Measurements from ENCODE around the gene PIK3R3.
"Not testable (repeated sequence)": the region's sequence is repeated elsewhere in the genome, so short reads cannot be mapped to it uniquely, and the experiment has no call there.

Gene PIK3R3

GRCh38 chr1:46065405-46065804, 67.0 kb downstream of the PIK3R3 start:
- peak overlapping the region; percentile 22 for H3K4me3 Mint-ChIP-seq
- H3K4me1 Mint-ChIP-seq = peaks cover 18% of the 10 kb centered on the region
- H3K36me3 Mint-ChIP-seq (ENCODE audit: insufficient read depth) = peaks cover 6% of the 10 kb centered on the region
- no peaks in the 10 kb centered on the region for H3K9me3 Mint-ChIP-seq
- peak; percentile 92 for ATAC-seq (replicated peaks; ENCODE audit: extremely low read depth, poor library complexity, severe bottlenecking)
- DNase-seq (ENCODE audit: low spot score in 2 of 2) = no peak
- no peaks in the 10 kb centered on the region for H3K27me3 Mint-ChIP-seq
- H3K27ac Mint-ChIP-seq (ENCODE audit: low read depth) = peak overlapping the region; percentile 32

GRCh38 chr1:46064708-46065107, 67.7 kb downstream of the PIK3R3 start:
- no peak for DNase-seq (ENCODE audit: low spot score in 2 of 2)
- Mint-ChIP-seq H3K4me3 (no peak overlapping the region), H3K9me3 (no peaks in the 10 kb centered on the region), H3K27me3 (no peaks in the 10 kb centered on the region), H3K36me3 (ENCODE audit: insufficient read depth) (peaks cover 6% of the 10 kb centered on the region), H3K4me1 (peaks cover 18% of the 10 kb centered on the region), H3K27ac (ENCODE audit: low read depth) (peak overlapping the region; percentile 32)
- ATAC-seq (replicated peaks; ENCODE audit: extremely low read depth, poor library complexity, severe bottlenecking) = no peak

GRCh38 chr1:46062651-46063319, 69.6 kb downstream of the PIK3R3 start:
- peak overlapping the region; percentile 27 for H3K27ac Mint-ChIP-seq (ENCODE audit: low read depth)
- peak overlapping the region; percentile 36 for H3K4me3 Mint-ChIP-seq
- ATAC-seq (replicated peaks; ENCODE audit: extremely low read depth, poor library complexity, severe bottlenecking) = no peak

GRCh38 chr1:46061146-46061545, 71.3 kb downstream of the PIK3R3 start:
- H3K36me3 Mint-ChIP-seq (ENCODE audit: insufficient read depth) = peaks cover 6% of the 10 kb centered on the region
- no peak overlapping the region for H3K27ac Mint-ChIP-seq (ENCODE audit: low read depth)
- no peaks in the 10 kb centered on the region for H3K27me3 Mint-ChIP-seq
- peaks cover 18% of the 10 kb centered on the region for H3K4me1 Mint-ChIP-seq
- no peak for ATAC-seq (replicated peaks; ENCODE audit: extremely low read depth, poor library complexity, severe bottlenecking)
- no peak overlapping the region for H3K4me3 Mint-ChIP-seq
- no peaks in the 10 kb centered on the region for H3K9me3 Mint-ChIP-seq
- DNase-seq (ENCODE audit: low spot score in 2 of 2) = no peak

More at GRCh38 chr1:46062651-46063319, 69.6 kb downstream of the PIK3R3 start:
- DNase-seq (ENCODE audit: low spot score in 2 of 2) = no peak
- no peaks in the 10 kb centered on the region for H3K9me3 Mint-ChIP-seq
- H3K4me1 Mint-ChIP-seq = peaks cover 18% of the 10 kb centered on the region
- H3K27me3 Mint-ChIP-seq = no peaks in the 10 kb centered on the region
- H3K36me3 Mint-ChIP-seq (ENCODE audit: insufficient read depth) = peaks cover 6% of the 10 kb centered on the region

- Mint-ChIP-seq H3K27me3 (no peaks in the 10 kb centered on the region), H3K4me3 (no peak overlapping the region), H3K4me1 (peaks cover 12% of the 10 kb centered on the region), H3K9me3 (no peaks in the 10 kb centered on the region), H3K27ac (ENCODE audit: low read depth) (no peak overlapping the region), H3K36me3 (ENCODE audit: insufficient read depth) (peaks cover 6% of the 10 kb centered on the region)
- ATAC-seq (replicated peaks; ENCODE audit: extremely low read depth, poor library complexity, severe bottlenecking) (no peak), DNase-seq (ENCODE audit: low spot score in 2 of 2) (no peak)
Measured at GRCh38 chr1:46058936-46059335, 73.5 kb downstream of the PIK3R3 start.

- Mint-ChIP-seq H3K4me1 (peaks cover 2% of the 10 kb centered on the region), H3K27ac (ENCODE audit: low read depth) (no peak overlapping the region), H3K4me3 (no peak overlapping the region), H3K36me3 (ENCODE audit: insufficient read depth) (peaks cover 6% of the 10 kb centered on the region), H3K9me3 (no peaks in the 10 kb centered on the region), H3K27me3 (no peaks in the 10 kb centered on the region)
- no peak for DNase-seq (ENCODE audit: low spot score in 2 of 2)
- no peak for ATAC-seq (replicated peaks; ENCODE audit: extremely low read depth, poor library complexity, severe bottlenecking)
Measured at GRCh38 chr1:46057781-46058180, 74.6 kb downstream of the PIK3R3 start.

- not testable (repeated sequence) for H3K4me1 Mint-ChIP-seq; ATAC-seq (replicated peaks; ENCODE audit: extremely low read depth, poor library complexity, severe bottlenecking); H3K9me3 Mint-ChIP-seq; H3K4me3 Mint-ChIP-seq; DNase-seq (ENCODE audit: low spot score in 2 of 2); H3K36me3 Mint-ChIP-seq (ENCODE audit: insufficient read depth); H3K27ac Mint-ChIP-seq (ENCODE audit: low read depth); H3K27me3 Mint-ChIP-seq
Measured at GRCh38 chr1:46057215-46057614, 75.2 kb downstream of the PIK3R3 start.

- DNase-seq (ENCODE audit: low spot score in 2 of 2) (no peak), ATAC-seq (replicated peaks; ENCODE audit: extremely low read depth, poor library complexity, severe bottlenecking) (no peak)
- no peaks in the 10 kb centered on the region for H3K9me3 Mint-ChIP-seq
- no peaks in the 10 kb centered on the region for H3K27me3 Mint-ChIP-seq
- no peak overlapping the region for H3K27ac Mint-ChIP-seq (ENCODE audit: low read depth)
- H3K36me3 Mint-ChIP-seq (ENCODE audit: insufficient read depth) = no peaks in the 10 kb centered on the region
- H3K4me3 Mint-ChIP-seq = no peak overlapping the region
- H3K4me1 Mint-ChIP-seq = no peaks in the 10 kb centered on the region
Measured at GRCh38 chr1:46056325-46056724, 76.1 kb downstream of the PIK3R3 start.

- DNase-seq (ENCODE audit: low spot score in 2 of 2) (no peak), ATAC-seq (replicated peaks; ENCODE audit: extremely low read depth, poor library complexity, severe bottlenecking) (no peak)
- no peak overlapping the region for H3K4me3 Mint-ChIP-seq
- H3K36me3 Mint-ChIP-seq (ENCODE audit: insufficient read depth) = no peaks in the 10 kb centered on the region
- no peak overlapping the region for H3K27ac Mint-ChIP-seq (ENCODE audit: low read depth)
- H3K4me1 Mint-ChIP-seq = no peaks in the 10 kb centered on the region
- no peaks in the 10 kb centered on the region for H3K9me3 Mint-ChIP-seq
- H3K27me3 Mint-ChIP-seq = no peaks in the 10 kb centered on the region
Measured at GRCh38 chr1:46053734-46054133, 78.7 kb downstream of the PIK3R3 start.

- no peak overlapping the region for H3K4me3 Mint-ChIP-seq
- H3K36me3 Mint-ChIP-seq (ENCODE audit: insufficient read depth) = no peaks in the 10 kb centered on the region
- H3K9me3 Mint-ChIP-seq = no peaks in the 10 kb centered on the region
- no peaks in the 10 kb centered on the region for H3K27me3 Mint-ChIP-seq
- no peak overlapping the region for H3K27ac Mint-ChIP-seq (ENCODE audit: low read depth)
- DNase-seq (ENCODE audit: low spot score in 2 of 2) = no peak
- no peak for ATAC-seq (replicated peaks; ENCODE audit: extremely low read depth, poor library complexity, severe bottlenecking)
- H3K4me1 Mint-ChIP-seq = peaks cover 4% of the 10 kb centered on the region
Measured at GRCh38 chr1:46044116-46044515, 88.3 kb downstream of the PIK3R3 start.

GRCh38 chr1:46043458-46044017, 88.9 kb downstream of the PIK3R3 start:
- Mint-ChIP-seq H3K4me3 (no peak overlapping the region), H3K9me3 (no peaks in the 10 kb centered on the region), H3K4me1 (peaks cover 4% of the 10 kb centered on the region), H3K36me3 (ENCODE audit: insufficient read depth) (no peaks in the 10 kb centered on the region), H3K27me3 (no peaks in the 10 kb centered on the region), H3K27ac (ENCODE audit: low read depth) (no peak overlapping the region)
- ATAC-seq (replicated peaks; ENCODE audit: extremely low read depth, poor library complexity, severe bottlenecking) = peak; percentile 40
- DNase-seq (ENCODE audit: low spot score in 2 of 2) = no peak

- ATAC-seq (replicated peaks; ENCODE audit: extremely low read depth, poor library complexity, severe bottlenecking) (no peak), DNase-seq (ENCODE audit: low spot score in 2 of 2) (no peak)
- Mint-ChIP-seq H3K27me3 (no peaks in the 10 kb centered on the region), H3K9me3 (no peaks in the 10 kb centered on the region), H3K36me3 (ENCODE audit: insufficient read depth) (no peaks in the 10 kb centered on the region), H3K27ac (ENCODE audit: low read depth) (no peak overlapping the region), H3K4me1 (peaks cover 4% of the 10 kb centered on the region), H3K4me3 (no peak overlapping the region)
Measured at GRCh38 chr1:46041974-46042373, 90.5 kb downstream of the PIK3R3 start.

- H3K36me3 Mint-ChIP-seq (ENCODE audit: insufficient read depth) = no peaks in the 10 kb centered on the region
- H3K27ac Mint-ChIP-seq (ENCODE audit: low read depth) = no peak overlapping the region
- H3K27me3 Mint-ChIP-seq = no peaks in the 10 kb centered on the region
- H3K4me3 Mint-ChIP-seq = no peak overlapping the region
- H3K4me1 Mint-ChIP-seq = peaks cover 4% of the 10 kb centered on the region
- no peak for DNase-seq (ENCODE audit: low spot score in 2 of 2)
- no peak for ATAC-seq (replicated peaks; ENCODE audit: extremely low read depth, poor library complexity, severe bottlenecking)
- no peaks in the 10 kb centered on the region for H3K9me3 Mint-ChIP-seq
Measured at GRCh38 chr1:46041551-46041950, 90.9 kb downstream of the PIK3R3 start.

Measured in central memory CD8-positive, alpha-beta T cell (primary cell).